Measurements from ENCODE around the gene BCL6B. TPM values are rescaled to one million over a fixed set of nuclear protein-coding genes. Genes with fewer than 3 reads are reported as not detected.

Gene BCL6B
- total and polyA plus RNA-seq, 10 of the 15 experiments (the other 5 are each of a cell fraction or from before 2014, with no cell fraction given): 0.06 to 0.85 (median 0.11) TPM; not detected in 1

GRCh38 chr17:7060165-7060891, 37.5 kb downstream of the BCL6B start (continued):
- TF ChIP-seq ATF7 (IDR thresholded peaks at IDR 0.05; ENCODE audit: low read depth) (0 out of 2 replicates have a peak, but pooled peaks have one; percentile 10), ZNF217 (IDR thresholded peaks at IDR 0.05) (0 out of 2 replicates have a peak, but pooled peaks have one; percentile 31), CUX1 (IDR thresholded peaks at IDR 0.05; ENCODE audit: insufficient replicate concordance, low read depth, low read length) (no peak), EED (IDR thresholded peaks at IDR 0.05; ENCODE audit: low read depth) (peak; percentile 25; the same call in 1 of the 2 replicates), RB1 (IDR thresholded peaks at IDR 0.05; ENCODE audit: borderline replicate concordance) (no peak), JUNB (IDR thresholded peaks at IDR 0.05) (peak; percentile 68), ZNF207 (IDR thresholded peaks at IDR 0.05; ENCODE audit: borderline replicate concordance) (no peak), SUZ12 (IDR thresholded peaks at IDR 0.05; ENCODE audit: unreplicated experiment) (no peak), TCF7 (IDR thresholded peaks at IDR 0.05; ENCODE audit: borderline replicate concordance) (peak; percentile 58; the same call in 1 of the 2 replicates)
- TF ChIP-seq, protein P1, sequence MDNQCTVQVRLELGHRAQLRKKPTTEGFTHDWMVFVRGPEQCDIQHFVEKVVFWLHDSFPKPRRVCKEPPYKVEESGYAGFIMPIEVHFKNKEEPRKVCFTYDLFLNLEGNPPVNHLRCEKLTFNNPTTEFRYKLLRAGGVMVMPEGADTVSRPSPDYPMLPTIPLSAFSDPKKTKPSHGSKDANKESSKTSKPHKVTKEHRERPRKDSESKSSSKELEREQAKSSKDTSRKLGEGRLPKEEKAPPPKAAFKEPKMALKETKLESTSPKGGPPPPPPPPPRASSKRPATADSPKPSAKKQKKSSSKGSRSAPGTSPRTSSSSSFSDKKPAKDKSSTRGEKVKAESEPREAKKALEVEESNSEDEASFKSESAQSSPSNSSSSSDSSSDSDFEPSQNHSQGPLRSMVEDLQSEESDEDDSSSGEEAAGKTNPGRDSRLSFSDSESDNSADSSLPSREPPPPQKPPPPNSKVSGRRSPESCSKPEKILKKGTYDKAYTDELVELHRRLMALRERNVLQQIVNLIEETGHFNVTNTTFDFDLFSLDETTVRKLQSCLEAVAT (IDR thresholded peaks at IDR 0.05): no peak

Data from GM12878 (cell line).